GM21576 (cell line): Measurements from ENCODE around the gene PLXNB3.
A peak's percentile ranks its signal among the peaks of the same experiment; 100 is the strongest.

ENCODE experiments used
- ATAC-seq: cut with Tn5 transposase; IDR thresholded peaks from one replicate; pipeline ENCODE4 v1.9.1; 2021; ENCODE audit warnings: mild to moderate bottlenecking, moderate library complexity; ENCODE audit not compliant: unreplicated experiment

PLXNB3 gene

GRCh38 chrX:153784325-153784967 lies 20.4 kb downstream of the PLXNB3 start:
- no peak for ATAC-seq

DNA sequence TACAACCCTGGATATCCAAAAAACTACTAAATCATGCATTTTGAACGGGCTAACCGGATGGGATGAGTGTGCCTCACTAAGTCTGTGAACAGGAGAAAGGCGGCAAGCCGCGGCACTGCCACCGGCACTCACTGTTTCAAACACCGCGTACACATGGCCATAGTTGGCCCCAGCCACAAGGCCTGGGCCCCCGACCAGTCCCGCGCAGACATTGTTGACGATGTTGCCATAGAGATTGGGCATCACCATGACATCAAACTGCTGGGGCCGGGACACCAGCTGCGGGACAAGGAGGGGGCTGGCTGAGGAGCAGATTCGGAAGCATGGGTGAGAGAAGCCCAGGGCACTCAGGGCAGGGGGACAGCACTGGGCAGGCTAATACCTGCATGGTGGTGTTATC lies 22.6 kb downstream of the PLXNB3 start:
- ATAC-seq: no peak

- ATAC-seq: no peak
These were observed 25.6 kb downstream of the PLXNB3 start for GRCh38 chrX:153789654-153790053.

DNA sequence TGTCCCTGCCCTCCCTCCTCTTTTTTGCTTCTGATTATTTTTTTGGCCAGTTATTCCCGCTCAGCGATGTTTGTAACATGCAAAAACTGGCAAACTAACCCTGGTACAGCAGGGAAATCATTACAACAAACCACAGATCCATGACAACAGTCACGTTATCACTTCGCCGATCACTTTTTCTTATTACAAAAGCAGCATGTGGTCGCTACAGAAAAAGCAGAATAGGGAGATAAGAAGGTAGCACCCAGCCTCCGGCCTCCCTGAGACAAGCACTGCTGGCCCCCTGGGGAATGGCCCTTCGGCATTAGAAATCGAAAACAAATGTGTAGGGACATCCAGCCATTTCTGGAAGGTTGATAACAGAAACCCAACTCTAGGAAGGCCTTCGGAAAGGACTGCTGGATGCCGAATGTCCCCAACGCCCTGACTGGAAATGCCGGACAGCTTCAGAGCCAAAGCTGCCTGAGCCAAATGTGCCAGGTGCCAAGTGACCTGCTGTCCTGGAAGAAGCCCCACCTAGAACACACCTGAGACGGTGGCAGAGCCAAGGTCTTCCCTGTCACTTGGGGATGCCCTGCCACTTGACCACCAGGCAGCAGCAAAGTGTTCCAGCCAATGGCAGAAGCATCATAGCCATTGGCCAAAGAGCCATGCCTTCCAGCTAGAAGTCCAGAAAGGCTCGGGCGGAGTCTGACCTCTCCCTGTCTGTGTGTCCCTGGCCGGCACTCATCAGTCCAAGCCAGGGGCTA lies 27.2 kb downstream of the PLXNB3 start:
- no peak for ATAC-seq

DNA sequence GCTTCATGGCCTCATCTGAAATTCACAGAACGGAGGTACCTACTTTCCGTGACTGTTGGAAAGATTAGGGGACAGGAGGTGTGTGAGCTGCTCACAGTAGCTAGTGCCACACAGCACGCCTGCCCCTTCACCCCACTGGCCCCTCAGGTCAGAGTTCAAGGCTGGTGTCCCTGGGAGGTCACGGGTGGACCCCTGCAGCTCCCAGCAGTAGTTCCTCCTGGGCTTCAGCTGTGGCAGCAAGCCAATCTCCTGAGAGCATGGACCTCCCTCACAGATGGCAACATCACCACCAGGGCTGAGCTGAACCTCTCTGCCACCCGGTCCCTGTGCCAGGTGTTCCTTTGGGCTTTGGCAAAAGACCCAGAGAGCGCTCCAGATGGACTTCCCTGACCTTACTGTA lies 28.3 kb downstream of the PLXNB3 start:
- no peak for ATAC-seq

DNA sequence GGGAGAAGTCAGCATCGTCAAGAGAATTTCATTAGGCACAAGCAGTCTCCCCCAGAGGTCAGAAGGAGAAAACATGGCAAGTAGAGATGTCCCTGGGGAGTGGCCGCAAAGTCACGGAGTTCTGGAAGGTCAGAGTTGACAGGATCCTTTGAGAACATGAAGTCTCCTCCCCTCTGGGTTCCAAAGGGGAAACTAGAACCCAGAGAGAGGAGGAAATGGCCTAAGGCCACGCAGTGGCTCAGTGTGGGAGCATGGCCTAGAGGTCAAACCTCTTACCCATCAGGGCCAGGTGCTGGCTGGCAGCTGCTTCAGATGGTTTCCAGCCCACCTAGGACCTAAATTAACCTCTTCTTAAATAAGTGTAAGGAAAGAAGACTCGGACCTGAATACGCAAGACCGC lies 29.2 kb downstream of the PLXNB3 start:
- no peak for ATAC-seq

DNA sequence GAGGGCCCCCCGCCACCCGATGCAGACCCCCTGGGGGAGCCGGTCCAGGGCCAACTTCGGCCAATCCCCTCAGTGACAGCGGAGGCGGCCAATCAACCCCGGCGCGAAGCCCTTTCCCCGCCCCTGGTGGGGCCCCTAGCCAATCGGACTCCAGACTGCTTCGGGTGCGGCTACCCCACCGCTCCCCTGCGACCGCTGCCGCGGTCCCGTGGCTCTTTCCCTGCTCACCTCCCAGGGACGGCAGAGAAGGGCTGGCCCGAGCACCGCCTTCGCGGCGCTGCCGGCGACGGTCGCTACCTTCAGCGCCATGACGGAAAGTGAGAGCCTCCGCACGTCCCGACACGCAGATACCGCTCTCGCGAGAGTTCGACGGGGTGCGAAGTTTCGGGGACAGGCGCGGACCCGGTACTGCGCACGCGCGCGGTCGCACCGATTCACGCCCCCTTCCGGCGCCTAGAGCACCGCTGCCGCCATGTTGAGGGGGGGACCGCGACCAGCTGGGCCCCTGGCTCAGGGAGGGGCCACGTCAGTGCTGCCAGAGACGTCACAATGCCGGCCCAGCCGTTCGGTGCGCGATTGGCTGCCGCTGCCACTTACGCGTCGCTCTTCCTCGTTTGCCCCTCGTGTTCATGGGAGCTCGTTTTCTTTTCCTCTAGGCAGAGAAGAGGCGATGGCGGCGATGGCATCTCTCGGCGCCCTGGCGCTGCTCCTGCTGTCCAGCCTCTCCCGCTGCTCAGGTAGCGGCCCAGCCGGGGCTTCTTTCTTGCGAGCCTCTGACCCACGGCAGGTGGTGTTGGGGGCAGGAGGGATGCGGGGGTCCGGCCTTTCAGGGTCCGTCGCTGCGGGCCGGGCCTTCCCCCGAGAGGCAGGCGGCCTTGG lies 30.2 kb downstream of the PLXNB3 start, which contains the start of the genes IDH3G and SSR4:
Gene IDH3G (minus strand): TSS at position 358 of the 879 bp plus-strand sequence. CDS start 49 bp downstream, at position 309.
Gene SSR4 (plus strand): TSS at position 651 of the 879 bp plus-strand sequence. CDS start 20 bp downstream, at position 671.
- ATAC-seq: peak; percentile 90

GRCh38 chrX:153794897-153795816 lies 31.1 kb downstream of the PLXNB3 start:
- ATAC-seq: no peak

DNA sequence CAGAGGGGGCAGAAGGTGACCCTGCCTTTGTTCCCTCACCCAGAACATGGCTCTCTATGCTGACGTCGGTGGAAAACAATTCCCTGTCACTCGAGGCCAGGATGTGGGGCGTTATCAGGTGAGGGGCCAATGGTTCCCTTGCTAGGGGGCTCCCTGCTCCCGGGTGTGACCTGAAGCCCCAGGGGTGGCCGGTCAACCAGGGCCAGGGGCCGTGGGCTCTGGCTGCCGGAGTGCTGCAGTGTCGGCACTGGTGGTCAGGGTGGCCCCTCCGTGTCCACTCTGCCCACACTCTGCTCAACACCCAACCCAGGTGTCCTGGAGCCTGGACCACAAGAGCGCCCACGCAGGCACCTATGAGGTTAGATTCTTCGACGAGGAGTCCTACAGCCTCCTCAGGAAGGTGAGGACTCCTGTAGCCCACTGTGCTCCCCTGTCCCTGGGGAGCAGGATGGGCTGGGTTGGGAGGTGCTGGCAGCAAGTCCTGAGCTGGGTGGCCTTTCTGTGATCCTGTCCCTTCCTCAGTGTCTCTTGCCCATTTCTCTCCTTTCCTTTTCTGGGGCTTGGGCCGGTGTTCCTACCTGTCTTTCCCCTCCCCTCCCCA lies 33.5 kb downstream of the PLXNB3 start:
- no peak for ATAC-seq

- ATAC-seq: no peak
These were observed 35.3 kb downstream of the PLXNB3 start for GRCh38 chrX:153799326-153799725.

DNA sequence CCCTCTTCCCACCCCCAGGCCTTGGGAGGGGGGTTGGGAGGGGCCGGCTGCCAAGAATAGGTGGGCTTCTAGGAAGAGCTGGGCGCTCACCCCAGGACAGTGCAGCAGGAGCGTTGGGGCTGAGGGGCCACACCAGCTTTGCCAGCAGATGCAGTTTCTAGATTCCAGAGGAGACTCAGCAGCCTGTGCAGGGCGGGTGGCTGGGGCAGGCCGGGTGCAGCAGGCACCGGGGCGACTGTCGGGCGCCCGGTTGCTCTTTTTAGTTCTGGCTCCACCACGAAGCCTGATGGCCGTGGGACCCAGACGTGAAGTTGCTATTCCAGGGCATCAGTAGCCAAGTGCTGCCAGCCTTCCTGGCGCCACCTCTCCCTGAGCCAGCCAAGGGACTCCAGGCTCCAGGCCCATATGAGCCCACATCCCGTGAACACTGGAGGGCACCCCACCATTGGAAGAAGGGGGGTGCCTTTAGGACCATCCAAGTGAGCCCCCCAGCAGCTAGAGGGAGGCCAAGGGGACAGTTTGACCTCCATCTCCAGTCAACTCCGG lies 36.2 kb downstream of the PLXNB3 start:
- no peak for ATAC-seq

DNA sequence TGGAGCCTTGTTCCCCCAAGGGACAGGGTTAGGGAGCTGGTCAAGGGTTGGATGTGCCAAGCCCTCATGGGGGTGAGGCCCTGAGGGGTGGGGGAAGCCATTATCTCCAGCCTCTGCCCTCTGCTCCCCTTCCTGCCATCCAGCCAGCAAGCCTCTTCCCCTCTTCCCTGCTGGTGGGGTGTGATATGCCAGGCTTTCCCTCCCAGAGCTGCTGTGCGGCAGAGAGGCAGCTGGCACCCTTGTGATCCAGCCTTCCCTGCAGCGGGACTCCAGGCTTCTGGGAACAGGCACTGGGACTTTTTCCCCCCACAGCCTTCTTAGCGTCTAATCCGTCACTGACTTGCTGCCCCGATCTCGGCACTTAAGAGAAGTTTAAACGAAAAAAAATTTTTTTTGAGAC lies 36.7 kb downstream of the PLXNB3 start:
- no peak for ATAC-seq

DNA sequence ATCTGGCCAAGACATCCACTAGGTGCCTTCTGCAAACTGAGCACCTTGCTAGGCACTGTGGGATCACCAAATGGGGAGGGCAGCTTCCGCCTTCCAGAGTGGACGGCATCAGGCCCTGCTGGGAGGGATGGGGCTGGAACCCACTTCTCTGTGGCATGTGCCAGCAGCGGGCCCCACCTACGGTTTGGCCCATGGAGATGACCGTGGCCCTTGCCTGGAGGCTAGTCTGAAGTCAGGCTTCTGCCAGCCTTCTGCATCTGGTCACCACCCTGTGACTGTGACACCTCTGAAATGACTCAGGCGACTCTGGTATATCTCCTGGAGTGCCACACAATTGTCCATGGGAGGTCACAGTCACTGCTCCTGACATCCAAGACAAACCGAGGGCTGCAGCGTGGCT lies 37.6 kb downstream of the PLXNB3 start:
- no peak for ATAC-seq

DNA sequence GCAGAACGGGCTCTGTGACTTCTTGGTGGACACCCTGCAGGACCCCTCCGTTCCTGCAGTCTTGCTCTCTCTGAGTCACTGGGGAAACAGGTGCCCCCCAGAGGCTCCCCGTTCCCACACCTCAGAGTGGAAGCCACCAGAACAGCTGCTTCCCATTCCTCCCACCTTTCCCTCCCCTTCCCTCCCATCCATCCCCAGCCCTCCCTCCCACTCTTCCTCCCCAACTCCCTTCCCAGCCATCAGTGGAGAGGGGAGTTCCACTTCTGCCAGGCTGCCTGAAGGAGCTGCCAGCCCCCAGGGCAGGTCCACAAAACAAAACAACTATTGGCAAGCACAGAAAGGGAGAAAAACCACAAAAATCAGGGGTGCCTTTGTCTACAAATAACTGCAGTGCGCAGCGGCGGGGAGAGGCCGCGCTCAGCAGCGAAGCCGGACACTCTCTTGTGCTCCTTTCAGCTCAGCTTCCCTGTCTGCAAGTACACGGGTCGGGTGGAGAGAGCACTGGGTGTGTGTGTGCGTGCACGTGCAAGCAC lies 38.5 kb downstream of the PLXNB3 start:
- ATAC-seq: no peak

GRCh38 chrX:153803211-153804099 lies 39.4 kb downstream of the PLXNB3 start:
- ATAC-seq: no peak

DNA sequence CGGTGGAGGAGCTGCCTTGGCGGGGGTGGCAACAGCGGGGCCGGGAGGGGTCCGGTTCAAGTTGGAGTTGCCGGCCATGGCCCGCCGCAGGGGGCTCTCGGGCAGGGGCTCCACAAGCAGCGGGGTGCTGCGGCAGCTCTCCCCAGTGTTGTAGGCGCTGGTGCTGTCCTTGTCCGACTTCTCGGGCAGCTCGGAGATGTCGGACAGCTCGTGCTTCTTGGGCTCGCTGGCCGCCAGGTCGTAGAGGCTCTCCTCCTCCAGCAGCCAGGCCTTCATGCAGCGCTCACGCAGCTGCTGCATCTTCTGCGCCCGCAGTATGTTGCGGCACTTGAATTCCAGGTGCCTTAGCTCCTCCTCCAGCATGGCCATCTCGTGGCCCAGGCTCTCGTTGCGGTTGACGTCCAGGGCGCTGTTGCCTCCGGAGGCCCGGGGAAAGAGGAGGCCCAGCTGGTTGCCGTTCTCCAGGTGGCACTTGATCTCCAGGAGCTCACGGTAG lies 40.1 kb downstream of the PLXNB3 start:
- no peak for ATAC-seq

DNA sequence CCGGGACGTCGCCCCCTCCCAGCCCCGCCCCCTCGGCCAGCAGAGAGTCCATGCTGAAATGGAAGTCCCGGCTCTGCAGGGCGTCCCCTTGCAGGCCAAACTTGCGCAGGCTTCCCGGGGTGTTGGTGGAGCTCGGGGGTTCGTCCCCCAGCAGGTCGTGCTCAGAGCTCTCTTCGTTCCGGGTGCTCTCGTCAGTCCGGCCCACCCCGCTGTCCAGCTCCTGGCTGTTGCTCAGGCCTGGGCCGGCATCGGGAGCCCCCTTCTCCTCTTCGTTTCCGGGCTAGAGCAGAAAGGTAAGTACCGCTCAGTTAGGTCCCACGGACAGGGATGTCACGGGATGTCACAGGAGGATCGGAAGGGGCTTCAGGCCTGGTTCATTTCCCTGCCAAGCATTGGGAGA lies 40.6 kb downstream of the PLXNB3 start:
- ATAC-seq: no peak

DNA sequence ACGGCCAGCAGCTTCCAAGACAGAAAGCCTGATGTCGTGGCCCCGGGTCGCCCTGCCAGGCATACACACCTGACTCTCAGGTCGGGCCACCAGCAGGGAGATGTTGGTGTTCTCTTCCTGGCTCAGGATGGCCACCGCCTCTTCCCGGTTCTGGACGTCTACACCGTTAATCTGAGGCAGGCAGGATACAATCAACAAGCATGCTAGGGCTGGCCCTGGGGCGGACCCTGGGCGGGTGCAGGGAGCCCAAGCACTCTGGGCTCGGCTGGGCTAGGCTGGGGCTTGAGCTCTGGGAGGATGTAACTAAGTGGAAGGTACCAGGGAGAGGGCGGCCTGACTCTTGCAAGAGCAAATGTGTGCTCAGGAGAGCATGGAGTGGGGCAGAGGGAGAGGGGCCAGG lies 41.4 kb downstream of the PLXNB3 start:
- ATAC-seq: no peak
